HepG2 (cell line): ENCODE data around the gene FAM210A. TPM values are rescaled to one million over a fixed set of nuclear protein-coding genes. Genes with fewer than 3 reads are reported as not detected.

Experiments
- ATF6 ChIP-seq: sonication (generic); formaldehyde crosslinking; conservative IDR thresholded peaks from 2 replicates; pipeline ENCODE4 v1.4.0; 2020; ENCODE audit warnings: missing genetic modification reagents
- BHLHE40 ChIP-seq: IDR thresholded peaks from 2 replicates; pipeline ENCODE4 v1.6.1; 2011; ENCODE audit warnings: low read length, improper control_type of control experiment
- MLXIP ChIP-seq: sonication (generic); formaldehyde crosslinking; IDR thresholded peaks from 2 replicates; pipeline ENCODE4 v1.9.0; 2021; ENCODE audit warnings: missing genetic modification reagents, borderline replicate concordance
- NR2C2 ChIP-seq: sonication (generic); formaldehyde crosslinking; IDR thresholded peaks from 2 replicates; pipeline ENCODE4 v1.4.0; 2020; ENCODE audit warnings: missing genetic modification reagents, mild to moderate bottlenecking, moderate library complexity, borderline replicate concordance
- SKIL ChIP-seq: sonication (generic); formaldehyde crosslinking; IDR thresholded peaks from 2 replicates; pipeline ENCODE4 v1.8.0; 2022; ENCODE audit warnings: missing genetic modification reagents, mild to moderate bottlenecking, moderate library complexity, borderline replicate concordance
- ZMYM2 ChIP-seq: sonication (generic); formaldehyde crosslinking; IDR thresholded peaks from 2 replicates; pipeline ENCODE4 v1.8.0; 2022; ENCODE audit warnings: mild to moderate bottlenecking, missing genetic modification reagents
- ZNF136 ChIP-seq: sonication (generic); formaldehyde crosslinking; IDR thresholded peaks from 2 replicates; pipeline ENCODE4 v1.8.1; 2022; ENCODE audit warnings: low read depth, mild to moderate bottlenecking, moderate library complexity, missing genetic modification reagents
- ZNF235 ChIP-seq: sonication (generic); formaldehyde crosslinking; IDR thresholded peaks from 2 replicates; pipeline ENCODE4 v1.8.1; 2023; ENCODE audit warnings: mild to moderate bottlenecking, missing genetic modification reagents, borderline replicate concordance
- ZNF468 ChIP-seq: sonication (generic); formaldehyde crosslinking; IDR thresholded peaks from 2 replicates; pipeline ENCODE4 v1.8.0; 2022; ENCODE audit warnings: mild to moderate bottlenecking, moderate library complexity, missing genetic modification reagents
- polyA plus RNA-seq, 8 experiments: library from polyadenylated mRNA; depleted of rRNA in 3 of 8; stranded (reverse) in 7 of 8; unstranded in 1 of 8; fragments of >200 nt; fragmentation: Illumina TruSeq in 4 of 8; extraction: Trizol in 4 of 8; gene quantifications; 2 replicates each; pipeline versions ENCODE4 v1.2.1 to v1.2.3, GENCODE V29; 2011 to 2016; ENCODE audit warnings: low read depth in 4 of 8, missing spikeins in 1 of 8, mixed read lengths in 1 of 8; ENCODE audit not compliant: insufficient read depth in 1 of 8
- total RNA-seq, 5 experiments: library from RNA; depleted of rRNA; stranded (reverse); fragments of >200 nt; fragmentation: Illumina TruSeq; extraction: Trizol; gene quantifications; 2 replicates each; pipeline ENCODE4 v1.2.3, GENCODE V29; 2016; ENCODE audit warnings: low read depth in 1 of 5

The FAM210A gene
- total and polyA plus RNA-seq, 2 of the 13 experiments (the other 11 are each of a cell fraction or from before 2014, with no cell fraction given): 33.2 to 37.5 TPM

- TF ChIP-seq MLXIP (CRISPR knock-in tag) (no peak), NR2C2 (CRISPR knock-in tag) (no peak), SKIL (peak; percentile 30; the same call in 1 of the 2 replicates), ZNF235 (CRISPR knock-in tag) (no peak), BHLHE40 (no peak), ATF6 (CRISPR knock-in tag) (no peak), ZMYM2 (CRISPR knock-in tag) (no peak), ZNF468 (CRISPR knock-in tag) (no peak), ZNF136 (no peak)
These were observed 107.5 kb downstream of the FAM210A start (continued) for GRCh38 chr18:13618760-13619438.
